ENCODE results near the gene DMXL1.

Gene DMXL1

GRCh38 chr5:119166026-119166425 lies 95.1 kb downstream of the DMXL1 start:
- Histone ChIP-seq H3K27me3 (no peaks in the 10 kb centered on the region), H3K9me3 (no peaks in the 10 kb centered on the region), H3K36me3 (peaks cover 9% of the 10 kb centered on the region), H3K4me3 (ENCODE audit: low read depth in 1 of 2, low read length in 1 of 2) (no peak overlapping the region), H3K27ac (no peak overlapping the region), H3K4me1 (ENCODE audit: control insufficient read depth in 1 of 2, insufficient read depth in 1 of 2, low read depth in 1 of 2, low read length in 1 of 2) (no peaks in the 10 kb centered on the region)
- TF ChIP-seq CTCF (IDR thresholded peaks at IDR 0.05) = no peak

GRCh38 chr5:119168401-119168800 lies 97.5 kb downstream of the DMXL1 start:
- Histone ChIP-seq H3K4me3 (ENCODE audit: low read depth in 1 of 2, low read length in 1 of 2) (no peak overlapping the region), H3K27me3 (no peaks in the 10 kb centered on the region), H3K9me3 (no peaks in the 10 kb centered on the region), H3K4me1 (ENCODE audit: control insufficient read depth in 1 of 2, insufficient read depth in 1 of 2, low read depth in 1 of 2, low read length in 1 of 2) (no peaks in the 10 kb centered on the region), H3K27ac (no peak overlapping the region), H3K36me3 (peaks cover 18% of the 10 kb centered on the region)
- no peak for TF ChIP-seq CTCF (IDR thresholded peaks at IDR 0.05)

GRCh38 chr5:119171686-119172085 lies 100.8 kb downstream of the DMXL1 start:
- Histone ChIP-seq H3K4me3 (ENCODE audit: low read depth in 1 of 2, low read length in 1 of 2) (no peak overlapping the region), H3K27me3 (no peaks in the 10 kb centered on the region), H3K4me1 (ENCODE audit: control insufficient read depth in 1 of 2, insufficient read depth in 1 of 2, low read depth in 1 of 2, low read length in 1 of 2) (no peaks in the 10 kb centered on the region), H3K27ac (no peak overlapping the region), H3K36me3 (peaks cover 14% of the 10 kb centered on the region), H3K9me3 (no peaks in the 10 kb centered on the region)
- no peak for TF ChIP-seq CTCF (IDR thresholded peaks at IDR 0.05)

GRCh38 chr5:119174578-119175163 lies 103.8 kb downstream of the DMXL1 start:
- Histone ChIP-seq H3K36me3 (peaks cover 14% of the 10 kb centered on the region), H3K27me3 (no peaks in the 10 kb centered on the region), H3K4me1 (ENCODE audit: control insufficient read depth in 1 of 2, insufficient read depth in 1 of 2, low read depth in 1 of 2, low read length in 1 of 2) (no peaks in the 10 kb centered on the region), H3K4me3 (ENCODE audit: low read depth in 1 of 2, low read length in 1 of 2) (no peak overlapping the region), H3K9me3 (no peaks in the 10 kb centered on the region), H3K27ac (no peak overlapping the region)
- TF ChIP-seq CTCF (IDR thresholded peaks at IDR 0.05) = no peak

GRCh38 chr5:119176785-119177184 lies 105.9 kb downstream of the DMXL1 start:
- no peaks in the 10 kb centered on the region for H3K9me3 ChIP-seq
- no peak overlapping the region for H3K4me3 ChIP-seq (ENCODE audit: low read depth in 1 of 2, low read length in 1 of 2)
- H3K27me3 ChIP-seq = no peaks in the 10 kb centered on the region
- no peaks in the 10 kb centered on the region for H3K4me1 ChIP-seq (ENCODE audit: control insufficient read depth in 1 of 2, insufficient read depth in 1 of 2, low read depth in 1 of 2, low read length in 1 of 2)
- peaks cover 12% of the 10 kb centered on the region for H3K36me3 ChIP-seq
- TF ChIP-seq CTCF (IDR thresholded peaks at IDR 0.05) = no peak
- H3K27ac ChIP-seq = no peak overlapping the region

- no peak for TF ChIP-seq CTCF (IDR thresholded peaks at IDR 0.05)
- no peak overlapping the region for H3K27ac ChIP-seq
- no peaks in the 10 kb centered on the region for H3K9me3 ChIP-seq
- H3K36me3 ChIP-seq = peaks cover 9% of the 10 kb centered on the region
- no peak overlapping the region for H3K4me3 ChIP-seq (ENCODE audit: low read depth in 1 of 2, low read length in 1 of 2)
- H3K4me1 ChIP-seq (ENCODE audit: control insufficient read depth in 1 of 2, insufficient read depth in 1 of 2, low read depth in 1 of 2, low read length in 1 of 2) = no peaks in the 10 kb centered on the region
- H3K27me3 ChIP-seq = no peaks in the 10 kb centered on the region
Measured at GRCh38 chr5:119177226-119177625, 106.3 kb downstream of the DMXL1 start.

Data from neutrophil (primary cell).